Nephron progenitor cell (in vitro differentiated cells): ENCODE results near the gene CRKL.
A peak's percentile ranks its signal among the peaks of the same experiment; 100 is the strongest.
"Not testable (repeated sequence)": the region's sequence is repeated elsewhere in the genome, so short reads cannot be mapped to it uniquely, and the experiment has no call there.

Experiments used
- DNase-seq: peaks from one replicate; pipeline ENCODE4 v3.0.0; 2021
- H3K27ac Mint-ChIP-seq: 2 replicates; pipeline ENCODE4 v1.8.0; 2021; ENCODE audit warnings: mild to moderate bottlenecking, moderate library complexity, mixed read lengths
- H3K27me3 Mint-ChIP-seq: 2 replicates; pipeline ENCODE4 v1.8.0; 2021; ENCODE audit warnings: mild to moderate bottlenecking, low read depth, mixed read lengths; ENCODE audit not compliant: poor library complexity
- H3K36me3 Mint-ChIP-seq: 2 replicates; pipeline ENCODE4 v1.8.0; 2021; ENCODE audit warnings: low read depth, mixed read lengths
- H3K4me1 Mint-ChIP-seq: 2 replicates; pipeline ENCODE4 v1.8.0; 2021; ENCODE audit warnings: mixed read lengths
- H3K4me3 Mint-ChIP-seq: 2 replicates; pipeline ENCODE4 v1.8.0; 2021; ENCODE audit warnings: mild to moderate bottlenecking, moderate library complexity, mixed read lengths
- H3K9me3 Mint-ChIP-seq: 2 replicates; pipeline ENCODE4 v1.8.0; 2021; ENCODE audit warnings: mild to moderate bottlenecking, moderate library complexity, mixed read lengths
- TF ChIP-seq, protein P1 (sequence below): fragments of 200-600 bp; sonication (generic); IDR thresholded peaks from 2 replicates; pipeline ENCODE4 v1.5.0; 2021; ENCODE audit warnings: antibody characterized with exemption

CRKL gene

DNA sequence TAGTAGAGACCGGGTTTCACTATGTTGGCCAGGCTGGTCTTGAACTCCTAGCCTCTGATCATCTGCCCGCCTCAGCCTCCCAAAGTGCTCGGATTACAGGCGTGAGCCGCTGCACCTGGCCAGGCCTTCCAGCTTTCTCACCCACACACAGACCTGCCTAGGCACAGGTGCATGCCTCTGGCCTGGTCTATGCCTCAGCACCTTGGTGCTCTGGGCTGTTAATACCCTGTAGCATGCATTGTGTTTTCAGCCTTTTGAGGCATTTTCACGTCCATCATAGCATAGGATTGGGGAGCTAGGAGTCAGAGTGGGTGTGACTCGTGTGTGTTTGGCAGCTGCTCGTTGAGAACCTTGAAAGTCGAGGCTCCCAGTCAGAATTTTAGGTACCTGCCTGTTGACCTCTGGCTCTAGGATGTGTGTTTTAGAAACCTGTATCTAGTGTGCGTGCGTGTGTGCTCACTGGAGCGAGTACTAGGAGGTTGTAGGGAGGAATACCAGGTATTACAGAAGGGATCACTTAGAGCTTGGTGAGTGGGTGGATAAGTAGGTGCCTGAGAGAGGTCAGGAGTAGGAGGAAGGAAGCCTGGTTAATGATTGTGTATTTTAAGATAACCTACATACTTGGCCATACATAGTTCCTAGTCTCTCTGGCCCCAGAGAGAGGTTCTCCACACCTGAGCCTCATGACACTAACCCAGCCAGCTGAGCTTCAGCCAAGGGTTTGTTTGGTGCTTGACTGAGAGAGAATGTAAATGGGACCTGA lies 20.0 kb downstream of the CRKL start:
- TF ChIP-seq, protein P1, sequence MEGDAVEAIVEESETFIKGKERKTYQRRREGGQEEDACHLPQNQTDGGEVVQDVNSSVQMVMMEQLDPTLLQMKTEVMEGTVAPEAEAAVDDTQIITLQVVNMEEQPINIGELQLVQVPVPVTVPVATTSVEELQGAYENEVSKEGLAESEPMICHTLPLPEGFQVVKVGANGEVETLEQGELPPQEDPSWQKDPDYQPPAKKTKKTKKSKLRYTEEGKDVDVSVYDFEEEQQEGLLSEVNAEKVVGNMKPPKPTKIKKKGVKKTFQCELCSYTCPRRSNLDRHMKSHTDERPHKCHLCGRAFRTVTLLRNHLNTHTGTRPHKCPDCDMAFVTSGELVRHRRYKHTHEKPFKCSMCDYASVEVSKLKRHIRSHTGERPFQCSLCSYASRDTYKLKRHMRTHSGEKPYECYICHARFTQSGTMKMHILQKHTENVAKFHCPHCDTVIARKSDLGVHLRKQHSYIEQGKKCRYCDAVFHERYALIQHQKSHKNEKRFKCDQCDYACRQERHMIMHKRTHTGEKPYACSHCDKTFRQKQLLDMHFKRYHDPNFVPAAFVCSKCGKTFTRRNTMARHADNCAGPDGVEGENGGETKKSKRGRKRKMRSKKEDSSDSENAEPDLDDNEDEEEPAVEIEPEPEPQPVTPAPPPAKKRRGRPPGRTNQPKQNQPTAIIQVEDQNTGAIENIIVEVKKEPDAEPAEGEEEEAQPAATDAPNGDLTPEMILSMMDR: no peak
- Mint-ChIP-seq H3K9me3 (no peaks in the 10 kb centered on the region), H3K27me3 (no peaks in the 10 kb centered on the region), H3K36me3 (peaks cover 76% of the 10 kb centered on the region), H3K4me1 (peaks cover 29% of the 10 kb centered on the region), H3K4me3 (peak overlapping the region; percentile 25), H3K27ac (peak overlapping the region; percentile 94)
- no peak for DNase-seq

DNA sequence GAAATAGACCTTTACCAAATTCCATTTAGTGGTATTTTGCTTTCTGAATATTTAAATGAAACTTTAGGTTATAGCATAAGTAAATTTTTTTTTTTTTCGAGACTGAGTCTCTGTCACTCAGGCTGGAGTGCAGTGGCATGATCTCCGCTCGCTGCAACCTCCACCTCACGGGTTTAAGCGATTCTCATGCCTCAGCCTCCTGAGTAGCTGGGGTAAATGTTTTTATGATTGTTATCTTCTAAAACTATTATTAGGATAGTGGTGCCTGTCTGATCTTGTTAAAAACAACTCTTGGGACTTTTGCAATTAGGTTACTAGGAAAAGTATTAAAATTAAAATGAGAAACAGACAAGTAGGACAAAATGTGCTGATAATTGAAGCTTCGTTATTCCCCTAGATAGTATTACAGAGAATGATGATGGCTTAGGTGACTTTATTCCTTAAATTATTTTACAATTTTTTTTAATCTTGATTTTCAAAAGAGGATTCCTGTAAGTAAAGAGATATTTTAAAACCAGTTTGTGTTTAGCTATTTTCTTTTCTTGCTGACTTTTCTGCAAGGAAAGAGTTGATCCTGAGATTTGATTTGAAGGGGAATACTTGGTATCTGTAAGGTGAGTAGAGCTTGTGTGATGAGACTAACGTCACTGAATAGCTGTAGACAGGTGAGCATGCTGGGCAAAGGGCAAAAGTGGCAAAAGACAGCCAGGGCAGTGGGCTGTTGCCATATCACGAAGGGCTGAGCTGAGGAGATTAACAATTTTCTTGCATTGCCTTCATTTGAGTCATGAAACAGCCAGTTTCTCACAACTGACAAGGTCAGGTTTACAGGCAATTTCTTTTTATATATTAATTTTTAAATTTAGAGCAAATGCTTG lies 20.8 kb downstream of the CRKL start:
- Mint-ChIP-seq H3K9me3 (no peaks in the 10 kb centered on the region), H3K36me3 (peaks cover 80% of the 10 kb centered on the region), H3K27me3 (no peaks in the 10 kb centered on the region), H3K4me3 (no peak overlapping the region), H3K4me1 (peaks cover 29% of the 10 kb centered on the region), H3K27ac (peak overlapping the region; percentile 94)
- TF ChIP-seq, protein P1: no peak
- DNase-seq: no peak

DNA sequence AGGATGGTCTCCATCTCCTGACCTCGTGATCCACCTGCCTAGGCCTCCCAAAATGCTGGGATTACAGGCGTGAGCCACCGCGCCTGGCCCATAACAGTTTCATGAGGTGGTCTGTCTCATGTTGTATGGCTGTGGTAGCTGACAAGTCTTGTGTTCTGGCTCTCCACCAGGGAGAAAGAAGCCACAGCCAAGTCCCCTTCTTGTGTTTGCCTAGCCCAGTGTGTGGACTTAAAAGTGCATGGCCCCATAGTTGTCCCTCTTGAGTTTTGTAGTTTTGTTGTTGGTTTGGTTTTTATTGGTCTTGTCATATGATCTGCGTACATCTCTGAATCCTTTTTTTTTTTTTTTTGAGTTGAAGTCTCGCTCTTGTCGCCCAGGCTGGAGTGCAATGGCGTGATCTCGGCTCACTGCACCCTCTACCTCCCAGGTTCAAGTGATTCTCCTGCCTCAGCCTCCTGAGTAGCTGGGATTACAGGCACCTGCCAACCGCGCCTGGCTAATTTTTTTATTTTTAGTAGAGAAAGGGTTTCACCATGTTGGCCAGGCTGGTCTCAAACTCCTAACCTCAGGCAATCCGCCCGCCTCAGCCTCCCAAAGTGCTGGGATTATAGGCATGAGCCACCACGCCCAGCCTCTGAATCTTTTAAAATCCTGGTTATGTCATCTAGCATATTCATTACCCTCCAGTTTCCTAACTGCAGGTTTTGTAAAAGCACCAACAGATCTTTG lies 22.4 kb downstream of the CRKL start:
- H3K27me3 Mint-ChIP-seq, DNase-seq, H3K9me3 Mint-ChIP-seq, H3K4me3 Mint-ChIP-seq: not testable (repeated sequence)
- peaks cover 29% of the 10 kb centered on the region for H3K4me1 Mint-ChIP-seq
- peak overlapping the region; percentile 32 for H3K27ac Mint-ChIP-seq
- H3K36me3 Mint-ChIP-seq: peaks cover 75% of the 10 kb centered on the region

DNA sequence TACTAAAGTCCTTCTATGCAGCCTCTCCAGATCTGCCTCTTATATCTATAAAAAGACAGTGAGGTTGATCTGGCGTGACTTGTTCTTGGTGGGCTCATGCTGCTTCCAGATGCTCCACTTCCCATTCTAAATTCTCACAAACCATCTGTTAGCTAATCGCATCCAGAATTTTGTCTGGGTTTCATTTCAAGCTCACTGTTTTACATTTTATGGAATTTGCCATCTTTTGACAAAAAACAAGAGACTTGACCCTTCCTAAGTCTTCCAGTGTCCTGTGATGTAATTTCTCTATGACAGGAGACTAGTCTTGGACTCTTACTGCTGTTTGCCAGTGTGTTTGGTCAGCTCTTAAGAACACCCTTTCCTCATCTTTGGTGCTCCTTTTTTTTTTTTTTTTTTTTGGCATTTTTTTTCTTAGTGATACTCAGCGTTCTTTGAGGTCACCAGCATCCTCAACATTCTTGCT lies 23.0 kb downstream of the CRKL start:
- TF ChIP-seq, protein P1: no peak
- no peak overlapping the region for H3K4me3 Mint-ChIP-seq
- no peaks in the 10 kb centered on the region for H3K27me3 Mint-ChIP-seq
- peaks cover 29% of the 10 kb centered on the region for H3K4me1 Mint-ChIP-seq
- H3K36me3 Mint-ChIP-seq: peaks cover 73% of the 10 kb centered on the region
- H3K27ac Mint-ChIP-seq: no peak overlapping the region
- no peaks in the 10 kb centered on the region for H3K9me3 Mint-ChIP-seq
- DNase-seq: no peak

DNA sequence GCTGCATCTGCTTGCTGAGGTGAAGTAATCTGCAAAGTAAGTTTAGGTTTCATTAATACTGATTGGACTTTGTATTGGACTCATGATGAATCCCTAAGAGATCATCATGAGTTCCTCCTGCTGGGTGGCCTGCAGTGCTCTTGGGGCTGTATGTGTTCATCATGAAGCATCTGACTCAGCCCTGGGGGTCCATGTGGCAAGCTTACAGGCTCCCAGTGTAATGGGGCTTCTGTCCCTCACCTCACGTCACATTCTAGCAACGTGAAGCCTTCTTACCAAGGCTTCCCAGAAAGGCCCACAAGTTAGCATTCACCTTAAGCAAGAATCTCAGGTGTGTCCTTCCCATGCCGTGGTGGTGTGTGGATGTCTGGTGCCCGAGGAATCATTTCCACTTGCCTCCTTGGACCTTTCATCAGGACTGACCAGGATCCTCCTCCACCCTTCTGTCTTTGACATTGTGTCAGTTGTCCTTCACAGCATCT lies 23.7 kb downstream of the CRKL start:
- Mint-ChIP-seq H3K36me3 (peaks cover 74% of the 10 kb centered on the region), H3K27me3 (no peaks in the 10 kb centered on the region), H3K4me1 (peaks cover 29% of the 10 kb centered on the region), H3K4me3 (no peak overlapping the region), H3K27ac (no peak overlapping the region), H3K9me3 (no peaks in the 10 kb centered on the region)
- TF ChIP-seq, protein P1: no peak
- no peak for DNase-seq

DNA sequence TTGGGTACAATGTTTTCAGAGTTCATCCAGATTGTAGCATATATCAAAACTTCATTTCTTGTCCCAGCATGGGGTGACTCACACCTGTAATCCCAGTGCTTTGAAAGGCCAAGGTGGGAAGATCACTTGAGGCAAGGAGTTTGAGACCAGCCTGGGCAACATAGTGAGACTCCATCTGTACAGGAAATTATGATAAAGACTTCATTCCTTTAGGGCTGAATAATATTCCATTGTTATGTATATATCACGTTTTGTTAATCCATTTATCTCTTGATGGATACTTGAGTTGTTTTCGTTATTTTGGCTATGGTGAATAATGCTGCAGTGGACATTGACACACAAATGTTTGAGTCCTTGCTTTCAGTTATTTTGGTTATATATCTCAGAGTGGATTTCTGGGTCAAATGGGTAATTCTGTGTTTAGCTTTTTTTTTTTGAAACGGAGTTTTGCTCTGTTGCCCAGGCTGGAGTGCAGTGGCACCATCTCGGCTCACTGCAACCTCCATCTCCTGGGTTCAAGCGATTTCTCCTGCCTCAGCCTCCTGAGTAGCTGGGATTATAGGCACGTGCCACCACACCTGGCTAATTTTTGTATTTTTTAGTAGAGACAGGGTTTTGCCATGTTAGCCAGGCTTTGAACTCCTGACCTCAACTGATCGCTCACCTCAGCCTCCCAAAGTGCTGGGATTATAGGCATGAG lies 25.1 kb downstream of the CRKL start:
- DNase-seq, H3K4me3 Mint-ChIP-seq, H3K9me3 Mint-ChIP-seq, H3K27ac Mint-ChIP-seq, H3K27me3 Mint-ChIP-seq: not testable (repeated sequence)
- peaks cover 24% of the 10 kb centered on the region for H3K4me1 Mint-ChIP-seq
- peaks cover 72% of the 10 kb centered on the region for H3K36me3 Mint-ChIP-seq
